H1 (cell line): Measurements from ENCODE around the gene DPYD. TPM values are rescaled to one million over a fixed set of nuclear protein-coding genes. Genes with fewer than 3 reads are reported as not detected.

Experiments used
- CTCF ChIA-PET: fragments of 300-600 bp; sonication (Branson Sonifier 250); formaldehyde crosslinking; loops from one replicate; lab custom pipeline; 2021; ENCODE audit not compliant: partially characterized antibody; lab: Charles Lee
- POLR2A ChIA-PET: fragments of 300-600 bp; sonication (Branson Sonifier 250); formaldehyde crosslinking; loops from one replicate; lab custom pipeline; 2021; ENCODE audit warnings: inconsistent platforms; ENCODE audit not compliant: partially characterized antibody; lab: Charles Lee
- DNase-seq, 2 experiments: peaks; one replicate each; pipeline versions ENCODE4 v3.0.0 to v3.0.0-alpha.2; 2010 to 2022; ENCODE audit warnings: low spot score in 2 of 2, low read depth in 1 of 2, mixed read lengths in 1 of 2
- FAIRE-seq: peaks from 2 replicates; lab custom pipeline; 2011; peaks lifted over from hg19 to GRCh38; lab: Jason Lieb, UNC
- H2AFZ ChIP-seq: 2 replicates; pipeline ENCODE4 v1.8.1; 2012; ENCODE audit warnings: low read length, inconsistent platforms
- H2AK5ac ChIP-seq: 2 replicates; pipeline ENCODE4 v1.6.1; 2013; ENCODE audit warnings: low read depth, low read length
- H2BK120ac ChIP-seq: replicated peaks from 2 replicates; pipeline ENCODE3; 2013; ENCODE audit warnings: low read depth, low read length, inconsistent platforms
- H2BK12ac ChIP-seq: 2 replicates; pipeline ENCODE4 v1.6.1; 2013; ENCODE audit warnings: low read depth, low read length
- H2BK15ac ChIP-seq: 2 replicates; pipeline ENCODE4 v1.6.1; 2013; ENCODE audit warnings: low read length
- H2BK20ac ChIP-seq: 2 replicates; pipeline ENCODE4 v1.6.1; 2013; ENCODE audit warnings: low read length
- H2BK5ac ChIP-seq: 2 replicates; pipeline ENCODE4 v1.6.1; 2013; ENCODE audit warnings: low read depth, low read length
- H3K14ac ChIP-seq: 2 replicates; pipeline ENCODE4 v1.6.1; 2013; ENCODE audit warnings: inconsistent platforms; ENCODE audit not compliant: insufficient read length
- H3K18ac ChIP-seq: 2 replicates; pipeline ENCODE4 v1.6.1; 2013; ENCODE audit warnings: low read length; ENCODE audit errors: extremely low read depth
- H3K23ac ChIP-seq: 2 replicates; pipeline ENCODE4 v1.6.1; 2013; ENCODE audit warnings: inconsistent platforms; ENCODE audit not compliant: insufficient read length
- H3K23me2 ChIP-seq: 2 replicates; pipeline ENCODE4 v1.6.1; 2013; ENCODE audit warnings: low read depth, low read length
- H3K27ac ChIP-seq: 2 replicates; pipeline ENCODE4 v1.6.1; 2011; ENCODE audit warnings: low read depth, low read length, inconsistent platforms
- H3K27me3 ChIP-seq, 4 experiments: replicated peaks in 1 of 4; 1 replicate in 1 of 4; 2 replicates in 3 of 4; pipeline versions ENCODE4 v1.6.1 to v1.8.1; 2011 to 2013; ENCODE audit warnings: low read length in 3 of 4, mild to moderate bottlenecking in 3 of 4, inconsistent platforms in 2 of 4, mixed read lengths in 2 of 4, moderate library complexity in 1 of 4; ENCODE audit not compliant: control insufficient read depth in 3 of 4, insufficient read depth in 3 of 4; ENCODE audit errors: extremely low read depth in 1 of 4
- H3K36me3 ChIP-seq, 4 experiments: 2 replicates each; pipeline versions ENCODE4 v1.6.1 to v1.8.1; 2011 to 2013; ENCODE audit warnings: mild to moderate bottlenecking in 4 of 4, low read length in 3 of 4, moderate library complexity in 2 of 4, control low read depth in 1 of 4, inconsistent platforms in 1 of 4; ENCODE audit not compliant: insufficient read depth in 4 of 4, control insufficient read depth in 2 of 4
- H3K4ac ChIP-seq: replicated peaks from 2 replicates; pipeline ENCODE3; 2013; ENCODE audit warnings: low read length, low read depth, mixed read lengths, inconsistent platforms; ENCODE audit not compliant: insufficient read length
- H3K4me1 ChIP-seq, 4 experiments: replicated peaks in 1 of 4; 1 replicate in 1 of 4; 2 replicates in 3 of 4; pipeline versions ENCODE4 v1.6.1 to v1.8.1; 2011 to 2013; ENCODE audit warnings: low read length in 3 of 4, inconsistent platforms in 2 of 4, mixed read lengths in 1 of 4; ENCODE audit not compliant: insufficient read depth in 4 of 4, control insufficient read depth in 3 of 4
- H3K4me2 ChIP-seq, 2 experiments: 2 replicates each; pipeline versions ENCODE4 v1.6.1 to v1.8.1; 2011 to 2013; ENCODE audit warnings: low read depth in 2 of 2, low read length in 2 of 2, control low read depth in 1 of 2, inconsistent platforms in 1 of 2, mild to moderate bottlenecking in 1 of 2; ENCODE audit not compliant: insufficient read depth in 1 of 2
- H3K4me3 ChIP-seq, 4 experiments: fragments of 200-600, 300-600 bp in 1 of 4; sonication (generic), shearing (Covaris generic), sonication (Bioruptor Twin) in 1 of 4; 2 replicates each; pipeline versions ENCODE4 v1.5.1 to v1.8.1; 2011 to 2016; ENCODE audit warnings: low read length in 4 of 4, low read depth in 3 of 4, control low read depth in 2 of 4, inconsistent platforms in 2 of 4, mild to moderate bottlenecking in 2 of 4, mixed read lengths in 1 of 4, moderate library complexity in 1 of 4; ENCODE audit not compliant: insufficient read depth in 2 of 4; ENCODE audit errors: extremely low read depth in 1 of 4
- H3K56ac ChIP-seq: replicated peaks from 2 replicates; pipeline ENCODE3; 2013; ENCODE audit warnings: low read depth, mild to moderate bottlenecking, mixed read lengths, low read length, inconsistent platforms; ENCODE audit not compliant: insufficient read length
- H3K79me1 ChIP-seq: 2 replicates; pipeline ENCODE4 v1.6.1; 2013; ENCODE audit warnings: low read depth, low read length, control low read depth
- H3K79me2 ChIP-seq, 2 experiments: 2 replicates each; pipeline versions ENCODE4 v1.6.1 to v1.8.1; 2012 to 2013; ENCODE audit warnings: low read length in 2 of 2, mild to moderate bottlenecking in 2 of 2, inconsistent platforms in 1 of 2; ENCODE audit not compliant: insufficient read depth in 2 of 2, control insufficient read depth in 1 of 2
- H3K9ac ChIP-seq, 4 experiments: replicated peaks in 1 of 4; 1 replicate in 1 of 4; 2 replicates in 3 of 4; pipeline versions ENCODE4 v1.6.1 to v1.8.1; 2011 to 2013; ENCODE audit warnings: low read depth in 3 of 4, low read length in 3 of 4, control low read depth in 2 of 4, mild to moderate bottlenecking in 2 of 4, moderate library complexity in 2 of 4, inconsistent platforms in 1 of 4; ENCODE audit errors: extremely low read depth in 1 of 4
- H3K9me3 ChIP-seq, 2 experiments: 2 replicates each; pipeline versions ENCODE4 v1.6.1 to v1.8.1; 2012 to 2013; ENCODE audit warnings: mild to moderate bottlenecking in 2 of 2, moderate library complexity in 2 of 2, control low read depth in 1 of 2, inconsistent platforms in 1 of 2, low read depth in 1 of 2, low read length in 1 of 2, mixed read lengths in 1 of 2; ENCODE audit not compliant: insufficient read depth in 2 of 2
- H4K20me1 ChIP-seq, 2 experiments: replicated peaks in 1 of 2; 2 replicates each; pipeline versions ENCODE3 to v1.8.1; 2011 to 2013; ENCODE audit warnings: inconsistent platforms in 2 of 2, low read length in 2 of 2, mild to moderate bottlenecking in 1 of 2; ENCODE audit not compliant: insufficient read depth in 2 of 2, control insufficient read depth in 1 of 2
- H4K5ac ChIP-seq: 2 replicates; pipeline ENCODE4 v1.6.1; 2013; ENCODE audit warnings: low read length, low read depth, mixed read lengths, inconsistent platforms; ENCODE audit not compliant: insufficient read length
- H4K8ac ChIP-seq: 2 replicates; pipeline ENCODE4 v1.8.0; 2013; ENCODE audit warnings: mild to moderate bottlenecking, moderate library complexity, low read length, inconsistent platforms; ENCODE audit not compliant: insufficient read depth; ENCODE audit errors: extremely low read depth
- H4K91ac ChIP-seq: replicated peaks from 2 replicates; pipeline ENCODE3; 2013; ENCODE audit warnings: low read length, mixed read lengths, inconsistent platforms; ENCODE audit not compliant: insufficient read length
- BACH1 ChIP-seq: IDR thresholded peaks from 2 replicates; pipeline ENCODE4 v1.6.1; 2012; ENCODE audit warnings: low read length, improper control_type of control experiment
- BCL11A ChIP-seq, 2 experiments: IDR thresholded peaks; one replicate each; pipeline ENCODE4 v1.6.1; 2011; ENCODE audit warnings: low read depth in 2 of 2, low read length in 2 of 2, mild to moderate bottlenecking in 2 of 2
- CTBP2 ChIP-seq: IDR thresholded peaks from 2 replicates; pipeline ENCODE4 v1.7.0; 2011; ENCODE audit warnings: borderline replicate concordance, mild to moderate bottlenecking, moderate library complexity, mixed read lengths, low read length; ENCODE audit not compliant: insufficient read depth, insufficient read length
- EGR1 ChIP-seq: IDR thresholded peaks from 2 replicates; pipeline ENCODE4 v1.6.1; 2011; ENCODE audit warnings: low read depth, low read length, borderline replicate concordance
- GTF2F1 ChIP-seq: IDR thresholded peaks from 2 replicates; pipeline ENCODE4 v1.6.1; 2012; ENCODE audit warnings: low read depth, low read length, improper control_type of control experiment, borderline replicate concordance
- JUN ChIP-seq: IDR thresholded peaks from 2 replicates; pipeline ENCODE4 v1.6.1; 2011; ENCODE audit warnings: low read depth, mild to moderate bottlenecking, improper control_type of control experiment, low read length
- JUND ChIP-seq: IDR thresholded peaks from 2 replicates; pipeline ENCODE4 v1.6.1; 2011; ENCODE audit warnings: mild to moderate bottlenecking, improper control_type of control experiment, low read length
- KDM1A ChIP-seq: fragments of 200-600, 300-600 bp; sonication (generic); IDR thresholded peaks from 2 replicates; pipeline ENCODE4 v1.7.1; 2016; ENCODE audit warnings: mild to moderate bottlenecking, low read length, borderline replicate concordance
- KDM4A ChIP-seq: IDR thresholded peaks from one replicate; pipeline ENCODE4 v1.7.1; 2012; ENCODE audit warnings: low read depth, mild to moderate bottlenecking, moderate library complexity, low read length, inconsistent platforms; ENCODE audit not compliant: severe bottlenecking
- POLR2AphosphoS5 ChIP-seq: IDR thresholded peaks from 2 replicates; pipeline ENCODE4 v1.6.1; 2011; ENCODE audit warnings: low read depth, low read length
- RNF2 ChIP-seq: fragments of 200-900, 300-1000 bp; sonication (generic); IDR thresholded peaks from 2 replicates; pipeline ENCODE4 v1.7.1; 2016; ENCODE audit warnings: borderline replicate concordance, low read depth, mild to moderate bottlenecking, antibody characterized with exemption, low read length; ENCODE audit not compliant: poor library complexity, severe bottlenecking; ENCODE audit errors: missing control alignments
- SIX5 ChIP-seq: IDR thresholded peaks from 2 replicates; pipeline ENCODE4 v1.6.1; 2011; ENCODE audit warnings: mild to moderate bottlenecking, low read depth, low read length
- SP4 ChIP-seq: IDR thresholded peaks from 2 replicates; pipeline ENCODE4 v1.6.1; 2012; ENCODE audit warnings: low read length, inconsistent platforms
- SUZ12 ChIP-seq: fragments of 200-600 bp; sonication (generic); IDR thresholded peaks from 2 replicates; pipeline ENCODE4 v1.6.1; 2012; ENCODE audit warnings: mild to moderate bottlenecking, inconsistent platforms, low read length, moderate library complexity, mixed read lengths
- YY1 ChIP-seq: IDR thresholded peaks from 2 replicates; pipeline ENCODE4 v1.6.1; 2011; ENCODE audit warnings: low read depth, mild to moderate bottlenecking, low read length
- WGBS, 2 experiments: shearing (Covaris generic) in 1 of 2; methylation state at CpG; one replicate each; pipeline versions ENCODE4 v1.1.6 to v1.1.7; 2013 to 2015; ENCODE audit warnings: low lambda C conversion rate in 2 of 2, mixed read lengths in 2 of 2, inconsistent platforms in 1 of 2, low coverage in 1 of 2, missing lambda C conversion rate in 1 of 2; ENCODE audit not compliant: insufficient replicate concordance in 2 of 2, insufficient coverage in 1 of 2, insufficient read length in 1 of 2; ENCODE audit errors: extremely low coverage in 1 of 2, missing lambda C conversion rate in 1 of 2; 5-methylcytosine and 5-hydroxymethylcytosine counted together
- polyA plus RNA-seq, 7 experiments: library from polyadenylated mRNA; depleted of rRNA in 3 of 7; stranded (reverse) in 5 of 7; unstranded in 2 of 7; fragments of >200 nt in 5 of 7; fragments of 200-250 nt in 2 of 7; gene quantifications; 1 replicate in 5 of 7; 2 replicates in 1 of 7; 4 replicates in 1 of 7; pipeline versions ENCODE4 v1.2.1 to v1.2.3, GENCODE V29; 2011 to 2013; ENCODE audit warnings: missing spikeins in 2 of 7, mixed read lengths in 2 of 7
- total RNA-seq: library from RNA; stranded (reverse); fragmentation: NEBNext Ultra II Directional; extraction: Animal tissue kit (Norgen Biotek cat#: 25700); gene quantifications from 2 replicates; pipeline ENCODE4 v1.2.1, GENCODE V29; 2021

The DPYD gene
- total and polyA plus RNA-seq, 2 of the 8 experiments (the other 6 are each of a cell fraction or from before 2014, with no cell fraction given): 0.29 to 0.73 TPM

DNA sequence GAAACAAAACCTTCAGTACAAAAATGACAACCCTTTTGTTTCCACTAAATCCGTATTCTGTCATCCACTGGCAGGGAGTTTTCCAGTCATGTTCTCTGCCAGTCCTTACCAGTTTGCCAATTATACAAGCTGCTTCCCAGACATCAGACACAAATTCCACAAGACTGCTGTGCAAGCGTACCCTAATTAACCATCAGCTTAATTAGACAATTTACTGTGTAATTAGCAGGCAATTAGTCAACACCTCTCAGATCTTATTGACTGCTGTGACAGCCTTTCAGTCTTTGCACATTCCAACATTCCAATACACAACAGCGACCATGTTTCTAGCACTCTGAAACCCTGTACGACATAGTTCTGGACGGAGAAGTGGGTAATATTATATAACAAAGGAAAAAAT lies 420.1 kb downstream of the DPYD start:
- no peak overlapping the region for H3K14ac ChIP-seq
- H3K23ac ChIP-seq: no peak overlapping the region
- no peaks in the 10 kb centered on the region for H3K79me2 ChIP-seq
- no peak overlapping the region for H2BK120ac ChIP-seq
- H4K20me1 ChIP-seq: no peaks in the 10 kb centered on the region
- H3K4ac ChIP-seq: no peak overlapping the region
- H4K91ac ChIP-seq: no peak overlapping the region
- no peak overlapping the region for H4K8ac ChIP-seq
- DNase-seq (no peak), FAIRE-seq (no peak)
- H3K4me2 ChIP-seq: no peak overlapping the region
- no peak overlapping the region for H2BK5ac ChIP-seq
- no peak overlapping the region for H3K4me3 ChIP-seq
- no peak overlapping the region for H3K27ac ChIP-seq
- no peak overlapping the region for H4K5ac ChIP-seq
- H2BK12ac ChIP-seq: no peak overlapping the region
- WGBS, 2 experiments: 92% methylated on average over 5 of the region's 5 CpGs; no CpG with 5 or more reads in 1 of the 2 experiments
- H3K27me3 ChIP-seq: no peaks in the 10 kb centered on the region
- H2AFZ ChIP-seq: no peak overlapping the region
- POLR2A ChIA-PET: no interaction called here
- H3K9me3 ChIP-seq: no peaks in the 10 kb centered on the region
- CTCF ChIA-PET: interaction anchor here (1.7 kb wide), 1 partner anchor 25 kb away, joined by 8 read pairs; no protein-coding TSS in a partner anchor
- no peak overlapping the region for H3K18ac ChIP-seq
- no peak overlapping the region for H3K56ac ChIP-seq
- H3K79me1 ChIP-seq: no peaks in the 10 kb centered on the region
- no peak overlapping the region for H2BK20ac ChIP-seq
- no peaks in the 10 kb centered on the region for H3K23me2 ChIP-seq
- no peaks in the 10 kb centered on the region for H3K4me1 ChIP-seq
- H3K9ac ChIP-seq: no peak overlapping the region
- H2BK15ac ChIP-seq: no peak overlapping the region
- H2AK5ac ChIP-seq: no peak overlapping the region
- H3K36me3 ChIP-seq: no peaks in the 10 kb centered on the region
- no peak for TF ChIP-seq KDM1A
- no peak for TF ChIP-seq YY1
- no peak for TF ChIP-seq KDM4A
- no peak for TF ChIP-seq BCL11A (IDR thresholded peaks at IDR 0.05; ENCODE audit: low read depth in 2 of 2, low read length in 2 of 2)
- TF ChIP-seq JUN: no peak
- no peak for TF ChIP-seq BACH1
- no peak for TF ChIP-seq SIX5
- no peak for TF ChIP-seq GTF2F1
- TF ChIP-seq JUND: no peak
- no peak for TF ChIP-seq EGR1
- no peak for TF ChIP-seq RNF2
- TF ChIP-seq POLR2AphosphoS5: no peak
- TF ChIP-seq SUZ12: no peak
- no peak for TF ChIP-seq SP4
- TF ChIP-seq CTBP2: no peak
